ENCODE measurements around the gene OR2A25.

- TF ChIP-seq POLR2AphosphoS5 (IDR thresholded peaks at IDR 0.05) = no peak
- TF ChIP-seq, protein P1, sequence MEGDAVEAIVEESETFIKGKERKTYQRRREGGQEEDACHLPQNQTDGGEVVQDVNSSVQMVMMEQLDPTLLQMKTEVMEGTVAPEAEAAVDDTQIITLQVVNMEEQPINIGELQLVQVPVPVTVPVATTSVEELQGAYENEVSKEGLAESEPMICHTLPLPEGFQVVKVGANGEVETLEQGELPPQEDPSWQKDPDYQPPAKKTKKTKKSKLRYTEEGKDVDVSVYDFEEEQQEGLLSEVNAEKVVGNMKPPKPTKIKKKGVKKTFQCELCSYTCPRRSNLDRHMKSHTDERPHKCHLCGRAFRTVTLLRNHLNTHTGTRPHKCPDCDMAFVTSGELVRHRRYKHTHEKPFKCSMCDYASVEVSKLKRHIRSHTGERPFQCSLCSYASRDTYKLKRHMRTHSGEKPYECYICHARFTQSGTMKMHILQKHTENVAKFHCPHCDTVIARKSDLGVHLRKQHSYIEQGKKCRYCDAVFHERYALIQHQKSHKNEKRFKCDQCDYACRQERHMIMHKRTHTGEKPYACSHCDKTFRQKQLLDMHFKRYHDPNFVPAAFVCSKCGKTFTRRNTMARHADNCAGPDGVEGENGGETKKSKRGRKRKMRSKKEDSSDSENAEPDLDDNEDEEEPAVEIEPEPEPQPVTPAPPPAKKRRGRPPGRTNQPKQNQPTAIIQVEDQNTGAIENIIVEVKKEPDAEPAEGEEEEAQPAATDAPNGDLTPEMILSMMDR (IDR thresholded peaks at IDR 0.05) = no peak
- no peak for TF ChIP-seq POLR2A (IDR thresholded peaks at IDR 0.05)
These were observed at the start of gene OR2A25 for GRCh38 chr7:144069511-144069910.
